Activated B cell treated with CpG ODN at 0.5 μM for 24 hours (primary cell): ENCODE results near the gene USP22. TPM values are rescaled to one million over a fixed set of nuclear protein-coding genes. Genes with fewer than 3 reads are reported as not detected.

Source experiments
- ATAC-seq: fragments of 200-7000 bp; cut with Tn5 transposase; one replicate; pipeline ENCODE4 v1.10.0; 2021; ENCODE audit warnings: low read depth, mild to moderate bottlenecking, moderate library complexity
- CTCF ChIA-PET: fragments of 350-600 bp; sonication (Branson Sonifier 250); formaldehyde crosslinking; loops from one replicate; lab custom pipeline; 2021; ENCODE audit warnings: antibody characterized with exemption; lab: Charles Lee
- POLR2A ChIA-PET: fragments of 350-600 bp; sonication (Branson Sonifier 250); formaldehyde crosslinking; loops from one replicate; lab custom pipeline; 2021; ENCODE audit warnings: antibody characterized with exemption; lab: Charles Lee
- DNase-seq: peaks from one replicate; pipeline ENCODE4 v3.0.0; 2022
- H3K27ac Mint-ChIP-seq: one replicate; pipeline ENCODE4 v1.8.0; 2020; ENCODE audit warnings: mixed read lengths
- H3K27me3 Mint-ChIP-seq: one replicate; pipeline ENCODE4 v1.8.0; 2021; ENCODE audit warnings: mixed read lengths
- H3K36me3 Mint-ChIP-seq: one replicate; pipeline ENCODE4 v1.8.0; 2021; ENCODE audit warnings: low read depth, mixed read lengths
- H3K4me1 Mint-ChIP-seq: one replicate; pipeline ENCODE4 v1.8.0; 2021; ENCODE audit warnings: mixed read lengths
- H3K4me3 Mint-ChIP-seq: one replicate; pipeline ENCODE4 v1.8.0; 2020; ENCODE audit warnings: mild to moderate bottlenecking, mixed read lengths
- H3K9me3 Mint-ChIP-seq: one replicate; pipeline ENCODE4 v1.8.0; 2020; ENCODE audit warnings: mixed read lengths
- intact Hi-C: fragments of 100-400 bp; cut with micrococcal nuclease; formaldehyde crosslinking; loops from one replicate; pipeline ENCODE4 v1.15.1; 2024
- total RNA-seq: library from RNA; stranded (reverse); gene quantifications from 2 replicates; pipeline ENCODE4 v1.2.3, GENCODE V29; 2022
- TF ChIP-seq, protein P1 (sequence below): fragments of 200-600 bp; IDR thresholded peaks from one replicate; pipeline ENCODE4 v1.8.0; 2022; ENCODE audit warnings: antibody characterized with exemption, mild to moderate bottlenecking

The USP22 gene
- total RNA-seq, 1 donor from 2014 or later, result 156 TPM

DNA sequence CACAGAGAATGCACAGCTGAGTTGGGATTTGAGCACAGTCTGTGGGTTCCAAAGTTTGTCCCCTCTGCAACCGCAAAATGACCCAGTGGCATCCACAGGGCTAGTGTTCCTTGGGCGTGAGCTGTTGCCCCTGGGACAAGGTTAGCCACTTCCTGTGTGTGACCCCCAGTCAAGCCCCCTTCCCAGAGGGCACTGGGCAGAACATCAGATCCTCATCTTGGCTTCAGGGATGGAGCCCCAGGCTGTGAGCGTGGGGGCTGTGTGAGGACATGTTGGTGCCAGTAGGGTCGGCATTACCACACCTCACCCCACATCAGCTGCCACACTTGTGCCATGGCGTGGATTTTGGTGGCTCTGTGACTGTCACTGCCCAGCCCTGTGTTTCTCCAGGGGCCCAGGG is 55.3 kb downstream of the USP22 start:
- intact Hi-C loops, result no loop called here
- Mint-ChIP-seq H3K27me3 (no peaks in the 10 kb centered on the region), H3K36me3 (no peaks in the 10 kb centered on the region), H3K4me1 (no peaks in the 10 kb centered on the region), H3K4me3 (no peak overlapping the region), H3K9me3 (no peaks in the 10 kb centered on the region), H3K27ac (no peak overlapping the region)
- TF ChIP-seq, protein P1, sequence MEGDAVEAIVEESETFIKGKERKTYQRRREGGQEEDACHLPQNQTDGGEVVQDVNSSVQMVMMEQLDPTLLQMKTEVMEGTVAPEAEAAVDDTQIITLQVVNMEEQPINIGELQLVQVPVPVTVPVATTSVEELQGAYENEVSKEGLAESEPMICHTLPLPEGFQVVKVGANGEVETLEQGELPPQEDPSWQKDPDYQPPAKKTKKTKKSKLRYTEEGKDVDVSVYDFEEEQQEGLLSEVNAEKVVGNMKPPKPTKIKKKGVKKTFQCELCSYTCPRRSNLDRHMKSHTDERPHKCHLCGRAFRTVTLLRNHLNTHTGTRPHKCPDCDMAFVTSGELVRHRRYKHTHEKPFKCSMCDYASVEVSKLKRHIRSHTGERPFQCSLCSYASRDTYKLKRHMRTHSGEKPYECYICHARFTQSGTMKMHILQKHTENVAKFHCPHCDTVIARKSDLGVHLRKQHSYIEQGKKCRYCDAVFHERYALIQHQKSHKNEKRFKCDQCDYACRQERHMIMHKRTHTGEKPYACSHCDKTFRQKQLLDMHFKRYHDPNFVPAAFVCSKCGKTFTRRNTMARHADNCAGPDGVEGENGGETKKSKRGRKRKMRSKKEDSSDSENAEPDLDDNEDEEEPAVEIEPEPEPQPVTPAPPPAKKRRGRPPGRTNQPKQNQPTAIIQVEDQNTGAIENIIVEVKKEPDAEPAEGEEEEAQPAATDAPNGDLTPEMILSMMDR, result no peak
- DNase-seq, result no peak
- POLR2A ChIA-PET, result no interaction called here
- CTCF ChIA-PET, result no interaction called here
- ATAC-seq, result no peak

- ATAC-seq (no peak), DNase-seq (no peak)
- CTCF ChIA-PET, result no interaction called here
- Mint-ChIP-seq H3K36me3 (no peaks in the 10 kb centered on the region), H3K4me3 (no peak overlapping the region), H3K27ac (no peak overlapping the region), H3K27me3 (no peaks in the 10 kb centered on the region), H3K4me1 (no peaks in the 10 kb centered on the region), H3K9me3 (no peaks in the 10 kb centered on the region)
- TF ChIP-seq, protein P1, result no peak
- POLR2A ChIA-PET, result no interaction called here
- intact Hi-C loops, result no loop called here
These were observed 55.9 kb downstream of the USP22 start for GRCh38 chr17:20986767-20987510.

DNA sequence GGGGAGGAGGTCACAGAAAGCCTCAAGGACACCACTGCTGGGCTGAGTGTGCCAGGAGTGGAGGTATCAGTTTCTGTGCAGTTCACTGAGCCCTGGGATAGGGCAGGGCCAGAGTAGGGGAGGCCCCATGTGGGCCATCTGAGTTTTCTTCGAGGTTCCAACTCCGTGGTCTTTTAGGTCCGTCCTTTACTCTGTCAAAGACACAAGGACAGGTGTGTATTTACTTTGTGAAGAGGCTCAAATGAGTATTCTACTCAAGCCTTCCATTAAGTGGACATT is 59.5 kb downstream of the USP22 start:
- Mint-ChIP-seq H3K27me3 (no peaks in the 10 kb centered on the region), H3K36me3 (peaks cover 2% of the 10 kb centered on the region), H3K4me3 (no peak overlapping the region), H3K4me1 (no peaks in the 10 kb centered on the region), H3K27ac (no peak overlapping the region), H3K9me3 (no peaks in the 10 kb centered on the region)
- intact Hi-C loops, result no loop called here
- CTCF ChIA-PET, result no interaction called here
- TF ChIP-seq, protein P1, result no peak
- ATAC-seq, result no peak
- DNase-seq, result no peak
- POLR2A ChIA-PET, result no interaction called here

DNA sequence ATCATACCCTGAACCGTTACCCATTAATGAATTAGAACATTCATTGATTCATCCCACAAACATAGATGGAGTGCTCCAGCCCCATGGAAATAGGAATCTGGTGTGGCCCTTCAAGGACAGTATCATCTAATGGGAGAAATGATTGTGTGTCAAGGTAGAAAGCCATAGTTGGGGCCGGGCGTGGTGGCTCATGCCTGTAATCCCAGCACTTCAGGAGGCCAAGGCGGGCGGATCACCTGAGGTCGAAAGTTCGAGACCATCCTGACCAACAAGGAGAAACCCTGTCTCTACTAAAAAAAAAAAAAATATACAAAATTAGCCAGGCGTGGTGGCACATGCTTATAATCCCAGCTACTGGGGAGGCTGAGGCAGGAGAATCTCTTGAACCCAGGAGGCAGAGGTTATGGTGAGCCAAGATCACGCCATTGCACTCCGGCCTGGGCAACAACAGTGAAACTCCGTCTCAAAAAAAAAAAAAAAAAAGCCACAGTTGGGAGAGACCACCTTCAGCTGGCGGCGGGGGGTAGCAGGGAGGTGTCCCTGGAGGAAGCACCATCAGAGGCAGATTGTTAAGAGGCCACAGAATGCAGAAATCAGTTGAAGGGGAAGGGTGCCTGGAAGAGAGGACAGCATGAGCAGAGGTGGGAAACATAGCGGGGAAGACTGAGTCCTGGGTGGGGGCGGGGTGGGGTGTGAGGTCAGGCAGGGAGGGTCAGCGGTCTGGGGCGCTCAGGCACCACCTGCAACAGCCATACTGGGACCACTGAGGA is 60.0 kb downstream of the USP22 start:
- Mint-ChIP-seq H3K4me3 (no peak overlapping the region), H3K4me1 (peaks cover 2% of the 10 kb centered on the region), H3K27ac (no peak overlapping the region), H3K9me3 (no peaks in the 10 kb centered on the region), H3K36me3 (peaks cover 2% of the 10 kb centered on the region), H3K27me3 (no peaks in the 10 kb centered on the region)
- intact Hi-C loops, result no loop called here
- ChIA-PET CTCF (no interaction called here), POLR2A (no interaction called here)
- DNase-seq (no peak), ATAC-seq (no peak)
- TF ChIP-seq, protein P1, result no peak

DNA sequence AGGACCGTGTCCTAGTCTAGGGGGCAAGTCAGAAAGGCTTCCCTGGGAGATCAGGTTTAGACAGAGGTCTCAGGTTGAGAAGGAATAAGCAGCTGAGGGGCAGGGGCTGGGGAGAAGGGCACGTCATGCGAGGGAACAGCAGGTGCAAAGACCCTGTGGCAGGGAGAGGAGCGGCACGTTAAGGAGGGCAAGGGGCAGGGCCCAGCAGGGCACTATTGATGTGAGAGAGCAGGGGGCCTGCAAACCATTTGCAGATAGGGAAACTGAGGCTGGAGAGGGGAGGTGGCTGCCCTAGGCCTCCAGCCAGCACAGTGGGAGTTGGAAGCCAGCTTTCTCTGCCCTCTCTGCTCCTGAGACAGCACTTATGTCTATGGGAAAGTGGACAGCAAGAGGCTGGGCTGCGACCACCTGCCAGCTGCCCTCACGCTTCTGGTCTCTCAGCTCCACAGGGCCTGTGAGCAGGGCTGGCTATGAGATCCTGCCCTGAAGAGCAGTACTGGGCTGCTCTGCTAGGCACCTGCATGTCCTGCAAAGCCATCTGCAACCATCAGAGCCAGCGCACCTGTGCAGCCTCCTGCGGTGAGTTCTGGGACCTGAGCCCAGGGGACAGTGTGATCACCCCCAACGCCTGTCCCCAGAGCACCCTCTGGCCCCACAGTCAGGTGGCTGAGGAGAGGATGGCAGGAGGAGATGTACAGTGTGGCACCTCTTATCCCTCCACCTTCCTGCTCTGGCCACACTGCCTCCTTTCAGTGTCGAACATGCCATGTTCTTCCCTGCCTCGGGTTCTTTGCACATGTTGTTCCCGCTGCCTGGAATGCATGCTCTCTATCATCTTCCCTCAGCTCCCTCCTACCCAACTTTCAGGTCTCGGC is 61.5 kb downstream of the USP22 start:
- Mint-ChIP-seq H3K27me3 (no peaks in the 10 kb centered on the region), H3K27ac (no peak overlapping the region), H3K4me3 (no peak overlapping the region), H3K36me3 (peaks cover 2% of the 10 kb centered on the region), H3K9me3 (no peaks in the 10 kb centered on the region), H3K4me1 (peaks cover 12% of the 10 kb centered on the region)
- TF ChIP-seq, protein P1, result no peak
- intact Hi-C loops, result no loop called here
- ChIA-PET POLR2A (no interaction called here), CTCF (no interaction called here)
- no peak for DNase-seq
- ATAC-seq, result no peak
